Chondrocyte (in vitro differentiated cells): ENCODE data around the gene HBE1. TPM values are rescaled to one million over a fixed set of nuclear protein-coding genes. Genes with fewer than 3 reads are reported as not detected.

Experiments used
- DNase-seq: peaks from one replicate; pipeline ENCODE4 v3.0.0; 2021; ENCODE audit warnings: mixed read lengths, low spot score
- H3K27ac Mint-ChIP-seq: one replicate; pipeline ENCODE4 v1.8.0; 2021; ENCODE audit warnings: mild to moderate bottlenecking, moderate library complexity, mixed read lengths; ENCODE audit not compliant: unreplicated experiment
- H3K27me3 Mint-ChIP-seq: 2 replicates; pipeline ENCODE4 v1.8.0; 2021; ENCODE audit warnings: low read depth, mixed read lengths
- H3K36me3 Mint-ChIP-seq: 2 replicates; pipeline ENCODE4 v1.8.0; 2021; ENCODE audit warnings: low read depth, mixed read lengths
- H3K4me1 Mint-ChIP-seq: 2 replicates; pipeline ENCODE4 v1.8.0; 2021; ENCODE audit warnings: low read depth, mild to moderate bottlenecking, mixed read lengths
- H3K4me3 Mint-ChIP-seq: one replicate; pipeline ENCODE4 v1.8.0; 2021; ENCODE audit warnings: mild to moderate bottlenecking, moderate library complexity, mixed read lengths; ENCODE audit not compliant: unreplicated experiment
- H3K9me3 Mint-ChIP-seq: 2 replicates; pipeline ENCODE4 v1.8.0; 2021; ENCODE audit warnings: low read depth, mixed read lengths
- total RNA-seq: library from RNA; stranded (reverse); gene quantifications from 3 replicates; pipeline ENCODE4 v1.2.1, GENCODE V29; 2021
- TF ChIP-seq, protein P1 (sequence below): fragments of 200-600 bp; sonication (generic); IDR thresholded peaks from 2 replicates; pipeline ENCODE4 v1.5.0; 2021; ENCODE audit warnings: antibody characterized with exemption, mild to moderate bottlenecking, moderate library complexity

HBE1 gene
- total RNA-seq, 1 donor from 2014 or later = not detected

GRCh38 chr11:5285703-5286340, 16.1 kb upstream of the HBE1 start:
- no peak overlapping the region for H3K4me3 Mint-ChIP-seq
- peaks cover 1% of the 10 kb centered on the region for H3K4me1 Mint-ChIP-seq
- TF ChIP-seq, protein P1, sequence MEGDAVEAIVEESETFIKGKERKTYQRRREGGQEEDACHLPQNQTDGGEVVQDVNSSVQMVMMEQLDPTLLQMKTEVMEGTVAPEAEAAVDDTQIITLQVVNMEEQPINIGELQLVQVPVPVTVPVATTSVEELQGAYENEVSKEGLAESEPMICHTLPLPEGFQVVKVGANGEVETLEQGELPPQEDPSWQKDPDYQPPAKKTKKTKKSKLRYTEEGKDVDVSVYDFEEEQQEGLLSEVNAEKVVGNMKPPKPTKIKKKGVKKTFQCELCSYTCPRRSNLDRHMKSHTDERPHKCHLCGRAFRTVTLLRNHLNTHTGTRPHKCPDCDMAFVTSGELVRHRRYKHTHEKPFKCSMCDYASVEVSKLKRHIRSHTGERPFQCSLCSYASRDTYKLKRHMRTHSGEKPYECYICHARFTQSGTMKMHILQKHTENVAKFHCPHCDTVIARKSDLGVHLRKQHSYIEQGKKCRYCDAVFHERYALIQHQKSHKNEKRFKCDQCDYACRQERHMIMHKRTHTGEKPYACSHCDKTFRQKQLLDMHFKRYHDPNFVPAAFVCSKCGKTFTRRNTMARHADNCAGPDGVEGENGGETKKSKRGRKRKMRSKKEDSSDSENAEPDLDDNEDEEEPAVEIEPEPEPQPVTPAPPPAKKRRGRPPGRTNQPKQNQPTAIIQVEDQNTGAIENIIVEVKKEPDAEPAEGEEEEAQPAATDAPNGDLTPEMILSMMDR = no peak
- H3K9me3 Mint-ChIP-seq = no peaks in the 10 kb centered on the region
- H3K36me3 Mint-ChIP-seq = no peaks in the 10 kb centered on the region
- no peak overlapping the region for H3K27ac Mint-ChIP-seq
- no peaks in the 10 kb centered on the region for H3K27me3 Mint-ChIP-seq
- no peak for DNase-seq

DNA sequence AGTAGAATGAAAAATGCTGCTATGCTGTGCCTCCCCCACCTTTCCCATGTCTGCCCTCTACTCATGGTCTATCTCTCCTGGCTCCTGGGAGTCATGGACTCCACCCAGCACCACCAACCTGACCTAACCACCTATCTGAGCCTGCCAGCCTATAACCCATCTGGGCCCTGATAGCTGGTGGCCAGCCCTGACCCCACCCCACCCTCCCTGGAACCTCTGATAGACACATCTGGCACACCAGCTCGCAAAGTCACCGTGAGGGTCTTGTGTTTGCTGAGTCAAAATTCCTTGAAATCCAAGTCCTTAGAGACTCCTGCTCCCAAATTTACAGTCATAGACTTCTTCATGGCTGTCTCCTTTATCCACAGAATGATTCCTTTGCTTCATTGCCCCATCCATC, 14.9 kb upstream of the HBE1 start:
- DNase-seq = no peak
- H3K9me3 Mint-ChIP-seq = no peaks in the 10 kb centered on the region
- H3K4me3 Mint-ChIP-seq = no peak overlapping the region
- no peaks in the 10 kb centered on the region for H3K36me3 Mint-ChIP-seq
- H3K27ac Mint-ChIP-seq = no peak overlapping the region
- H3K27me3 Mint-ChIP-seq = no peaks in the 10 kb centered on the region
- H3K4me1 Mint-ChIP-seq = peaks cover 8% of the 10 kb centered on the region
- TF ChIP-seq, protein P1 = no peak

DNA sequence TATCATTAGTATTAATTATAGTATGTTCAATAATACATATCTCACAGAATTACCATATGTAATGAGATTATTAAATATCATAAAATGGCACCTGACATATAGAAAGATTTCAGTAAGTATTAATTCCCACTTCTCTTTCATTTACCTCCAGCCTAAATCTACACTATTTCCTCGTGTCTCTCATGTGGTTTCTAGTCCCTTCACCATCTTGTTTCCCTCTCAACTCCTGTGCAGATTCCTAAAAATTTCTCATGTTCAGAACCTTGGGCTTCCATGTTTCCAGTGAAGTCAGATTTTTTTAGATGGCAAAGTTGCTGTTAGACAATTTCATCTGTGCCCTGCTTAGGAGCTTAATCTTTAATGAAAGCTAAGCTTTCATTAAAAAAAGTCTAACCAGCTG, 14.1 kb upstream of the HBE1 start:
- H3K4me1 Mint-ChIP-seq = peaks cover 8% of the 10 kb centered on the region
- TF ChIP-seq, protein P1 = no peak
- no peak for DNase-seq
- H3K27ac Mint-ChIP-seq = no peak overlapping the region
- H3K27me3 Mint-ChIP-seq = no peaks in the 10 kb centered on the region
- no peaks in the 10 kb centered on the region for H3K36me3 Mint-ChIP-seq
- H3K9me3 Mint-ChIP-seq = no peaks in the 10 kb centered on the region
- H3K4me3 Mint-ChIP-seq = no peak overlapping the region

- Mint-ChIP-seq H3K9me3 (no peaks in the 10 kb centered on the region), H3K36me3 (no peaks in the 10 kb centered on the region), H3K27me3 (no peaks in the 10 kb centered on the region), H3K4me3 (no peak overlapping the region), H3K27ac (no peak overlapping the region), H3K4me1 (peaks cover 8% of the 10 kb centered on the region)
- TF ChIP-seq, protein P1 = no peak
- no peak for DNase-seq
Measured at GRCh38 chr11:5283086-5283485, 13.3 kb upstream of the HBE1 start.

- no peaks in the 10 kb centered on the region for H3K36me3 Mint-ChIP-seq
Measured at GRCh38 chr11:5282628-5283027, 12.9 kb upstream of the HBE1 start.

More at GRCh38 chr11:5282628-5283027, 12.9 kb upstream of the HBE1 start:
- Mint-ChIP-seq H3K4me1 (peaks cover 8% of the 10 kb centered on the region), H3K9me3 (no peaks in the 10 kb centered on the region), H3K4me3 (no peak overlapping the region), H3K27ac (no peak overlapping the region), H3K27me3 (no peaks in the 10 kb centered on the region)
- DNase-seq = no peak
- TF ChIP-seq, protein P1 = no peak
